NCI-H446 treated with DMSO at 0.1 percent for 48 hours (cell line): ENCODE data around the gene COLEC12.

Experiments
- DNase-seq: peaks from one replicate; lab custom pipeline; 2025; lab: John Stamatoyannopoulos, UW

COLEC12 gene

DNA sequence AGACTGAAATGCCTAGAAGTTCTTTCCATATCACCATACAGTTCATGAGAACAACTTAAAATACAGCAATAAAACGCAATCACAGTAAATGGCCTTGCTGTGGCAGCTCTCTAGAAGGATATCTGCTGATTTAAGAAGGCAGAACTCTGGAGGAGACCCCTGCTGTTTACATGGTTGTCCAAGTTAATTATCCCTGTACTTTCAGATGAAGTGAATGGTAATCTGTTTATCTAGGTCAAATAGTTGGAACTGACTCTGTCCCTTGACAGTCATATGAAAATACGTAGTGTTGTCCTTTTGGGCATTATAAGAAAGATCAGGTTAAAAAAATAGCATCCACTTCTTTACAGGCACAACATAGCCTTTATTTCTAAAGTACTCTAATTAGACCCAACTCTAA is 115.6 kb downstream of the COLEC12 start:
- DNase-seq = no peak

DNA sequence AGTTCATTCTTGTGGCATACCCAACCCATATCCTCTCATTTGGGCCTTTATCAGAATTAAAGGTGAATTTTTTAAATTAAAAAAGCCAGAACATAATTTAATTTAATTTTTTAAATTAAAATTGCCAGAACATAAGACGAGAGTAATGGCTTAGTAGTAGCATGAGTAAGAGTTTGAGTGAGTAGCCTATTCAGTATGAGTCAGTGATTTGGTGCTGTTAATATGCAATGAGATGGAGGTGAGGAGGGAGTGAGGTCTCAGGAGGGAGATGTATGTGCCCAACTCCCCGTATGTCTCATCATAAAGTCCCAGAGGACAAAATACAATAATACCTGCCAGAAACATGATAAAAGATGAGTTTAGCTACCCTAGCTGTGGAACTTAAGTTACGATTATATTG is 117.4 kb downstream of the COLEC12 start:
- no peak for DNase-seq

DNA sequence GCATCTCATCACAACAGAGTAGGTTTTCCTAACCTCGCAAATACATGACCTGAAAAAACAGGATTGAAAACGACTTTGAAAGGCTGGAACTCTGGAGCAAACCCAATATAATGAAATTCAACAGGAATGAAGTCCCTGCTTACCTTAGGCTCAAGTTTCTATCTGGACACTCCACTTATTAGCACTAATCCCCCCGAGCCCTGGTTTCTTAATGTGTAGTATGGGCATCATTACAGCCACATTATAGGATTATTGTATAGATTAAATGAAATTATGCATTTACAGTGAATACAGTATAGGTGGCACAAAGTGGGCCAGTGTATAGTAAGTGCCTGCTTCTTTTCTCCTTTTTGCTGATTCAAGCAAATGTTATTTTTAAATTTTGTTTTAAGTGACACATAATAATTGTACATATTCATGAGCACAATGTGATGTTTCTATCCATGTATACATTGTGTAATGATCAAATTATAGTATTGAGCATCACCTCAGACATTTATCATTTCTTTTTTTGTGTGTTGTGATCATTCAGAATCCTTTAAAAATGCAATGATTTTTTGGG is 118.0 kb downstream of the COLEC12 start:
- DNase-seq = no peak

DNA sequence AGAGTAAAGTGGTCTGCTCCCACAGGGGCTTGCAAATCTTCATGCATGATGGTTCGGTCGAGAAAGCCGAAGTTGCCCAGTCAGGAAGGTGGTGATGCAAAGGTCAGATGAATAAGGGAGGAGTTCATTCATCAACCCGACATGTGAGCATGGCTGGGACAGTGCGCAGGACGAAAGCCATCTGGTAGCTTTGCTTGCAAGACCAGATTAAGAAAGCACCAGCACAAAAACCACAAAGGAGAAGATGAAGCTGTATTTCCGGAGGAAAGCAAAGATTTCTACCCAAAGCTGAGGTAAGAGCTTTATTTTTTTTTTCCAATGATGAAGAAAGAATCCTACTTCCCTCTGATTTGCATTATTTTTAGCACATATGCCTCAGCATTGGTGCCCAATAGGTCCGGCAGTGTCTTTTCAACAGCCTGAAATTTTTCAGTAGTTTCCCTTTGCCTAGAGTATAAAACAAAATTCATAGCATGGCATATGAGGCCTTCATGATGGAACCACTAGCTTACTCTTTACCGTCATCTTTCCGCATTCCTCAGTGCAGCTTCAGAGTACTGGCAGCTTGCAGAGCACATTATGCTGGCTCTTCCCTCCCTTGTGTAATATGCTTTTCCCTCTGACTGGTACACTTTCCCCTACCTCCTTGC is 120.7 kb downstream of the COLEC12 start:
- DNase-seq = no peak

DNA sequence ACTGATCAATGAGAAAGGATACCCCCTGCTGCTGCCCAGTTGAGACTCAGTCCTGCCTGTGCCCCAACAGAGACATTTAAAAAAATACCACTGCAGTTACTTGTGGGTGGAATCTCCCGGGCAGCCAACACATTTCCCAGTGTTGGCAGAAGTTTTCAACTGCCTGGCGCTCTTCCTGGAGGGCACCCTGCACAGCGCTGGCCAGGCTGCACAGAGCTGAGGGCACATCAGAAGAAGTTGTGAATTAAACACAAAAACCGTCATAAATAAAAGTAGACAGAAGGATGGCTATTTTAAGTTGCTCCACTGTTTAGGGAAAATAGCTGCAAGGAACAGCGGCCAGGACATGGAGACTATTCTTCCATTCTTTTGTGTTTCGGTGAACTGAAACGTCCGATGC is 122.4 kb downstream of the COLEC12 start:
- no peak for DNase-seq

DNA sequence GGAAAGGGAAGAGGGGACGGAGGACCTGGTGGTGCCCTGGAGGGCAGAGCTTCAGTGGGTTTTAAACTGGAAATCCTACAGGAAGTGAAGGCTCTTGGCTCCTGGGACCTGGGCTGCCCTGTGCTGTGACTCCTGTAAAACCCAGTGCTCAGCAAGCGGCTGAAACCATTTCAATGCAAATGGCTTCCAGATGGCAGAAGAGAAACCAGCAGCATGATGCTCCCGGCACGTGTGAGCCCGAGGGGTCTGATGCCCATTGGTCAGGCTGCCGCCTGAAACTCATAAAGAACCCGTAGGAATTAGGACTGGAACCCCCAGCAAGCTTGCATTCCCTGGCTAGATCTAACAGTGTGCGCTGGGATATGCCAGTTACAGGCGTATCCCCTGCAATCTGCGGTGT is 123.4 kb downstream of the COLEC12 start:
- no peak for DNase-seq

DNA sequence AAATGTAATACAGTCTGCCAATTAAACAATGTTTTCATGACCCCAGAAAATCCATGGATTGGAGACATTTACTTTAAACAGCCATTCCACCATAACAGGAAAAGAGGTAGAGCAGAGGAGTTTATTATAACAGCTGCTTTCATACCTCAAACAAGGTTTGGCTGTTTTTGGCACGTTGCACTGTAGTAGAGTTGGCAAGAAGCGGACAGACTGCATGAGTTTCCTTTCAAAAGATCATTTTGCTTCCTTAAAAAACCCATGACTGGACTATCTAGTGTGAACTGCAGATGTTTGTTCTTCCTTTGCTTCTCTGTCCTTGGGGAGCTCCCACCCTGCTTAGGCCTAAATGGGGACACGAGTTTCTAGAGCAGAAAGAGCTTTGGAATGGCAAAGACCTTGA is 124.2 kb downstream of the COLEC12 start:
- no peak for DNase-seq

DNA sequence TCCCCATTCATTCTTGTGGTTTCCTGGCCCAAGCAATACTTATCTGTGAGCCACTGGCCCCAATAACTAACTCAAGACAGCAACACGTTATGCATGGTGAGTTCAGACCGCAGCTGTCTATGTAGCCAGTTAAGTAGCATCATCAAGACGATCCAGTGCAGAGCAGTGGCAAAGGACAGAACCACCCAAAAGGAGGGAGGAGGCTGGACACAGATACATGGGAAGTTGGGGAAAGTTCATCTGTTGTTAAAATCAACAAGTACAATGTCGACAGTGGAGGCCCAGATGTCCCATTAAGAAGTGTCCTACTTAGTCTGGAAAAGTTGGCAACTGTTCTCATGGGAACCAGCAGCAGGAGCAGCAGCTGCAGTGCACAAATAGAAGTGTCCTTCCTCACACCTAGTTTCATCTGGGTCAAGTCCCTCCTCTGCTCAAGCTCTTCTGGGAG is 125.8 kb downstream of the COLEC12 start:
- no peak for DNase-seq

DNA sequence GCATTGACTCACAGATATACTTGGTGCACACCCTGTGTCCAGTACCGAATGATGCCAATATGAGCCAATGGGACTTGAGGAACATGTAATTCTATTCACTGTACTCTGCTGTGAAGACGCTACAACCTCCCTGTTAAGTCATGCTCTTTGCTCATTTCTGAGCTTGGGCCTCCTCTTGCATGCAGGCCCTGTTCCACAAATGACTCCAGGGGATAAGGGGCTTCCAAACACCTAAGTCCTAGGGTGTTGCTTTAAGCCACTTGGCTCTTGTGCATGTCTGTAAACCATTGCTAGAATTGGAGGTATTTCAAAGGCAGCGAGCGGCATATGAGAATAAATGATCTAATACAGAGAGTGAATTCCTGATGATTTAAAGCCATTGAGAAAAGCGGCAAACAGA is 126.7 kb downstream of the COLEC12 start:
- DNase-seq = no peak

DNA sequence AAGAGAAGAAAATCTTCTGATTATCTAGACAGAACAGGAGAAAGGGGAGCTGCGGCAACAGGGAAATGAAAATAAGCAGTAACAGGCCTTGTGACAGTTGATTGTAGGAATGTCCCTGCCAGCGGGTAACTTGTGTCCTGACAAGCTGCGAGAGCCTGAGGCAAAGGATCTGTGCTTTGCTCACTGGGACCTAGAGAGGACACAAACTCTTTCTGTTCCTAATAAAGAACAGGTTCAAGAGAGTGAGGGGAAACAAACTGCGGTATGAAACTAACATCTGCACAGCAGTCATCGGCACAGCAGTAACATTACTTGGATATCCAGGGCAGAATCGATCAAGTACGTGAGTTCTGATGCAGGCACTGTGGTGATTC is 128.9 kb downstream of the COLEC12 start:
- DNase-seq = no peak

DNA sequence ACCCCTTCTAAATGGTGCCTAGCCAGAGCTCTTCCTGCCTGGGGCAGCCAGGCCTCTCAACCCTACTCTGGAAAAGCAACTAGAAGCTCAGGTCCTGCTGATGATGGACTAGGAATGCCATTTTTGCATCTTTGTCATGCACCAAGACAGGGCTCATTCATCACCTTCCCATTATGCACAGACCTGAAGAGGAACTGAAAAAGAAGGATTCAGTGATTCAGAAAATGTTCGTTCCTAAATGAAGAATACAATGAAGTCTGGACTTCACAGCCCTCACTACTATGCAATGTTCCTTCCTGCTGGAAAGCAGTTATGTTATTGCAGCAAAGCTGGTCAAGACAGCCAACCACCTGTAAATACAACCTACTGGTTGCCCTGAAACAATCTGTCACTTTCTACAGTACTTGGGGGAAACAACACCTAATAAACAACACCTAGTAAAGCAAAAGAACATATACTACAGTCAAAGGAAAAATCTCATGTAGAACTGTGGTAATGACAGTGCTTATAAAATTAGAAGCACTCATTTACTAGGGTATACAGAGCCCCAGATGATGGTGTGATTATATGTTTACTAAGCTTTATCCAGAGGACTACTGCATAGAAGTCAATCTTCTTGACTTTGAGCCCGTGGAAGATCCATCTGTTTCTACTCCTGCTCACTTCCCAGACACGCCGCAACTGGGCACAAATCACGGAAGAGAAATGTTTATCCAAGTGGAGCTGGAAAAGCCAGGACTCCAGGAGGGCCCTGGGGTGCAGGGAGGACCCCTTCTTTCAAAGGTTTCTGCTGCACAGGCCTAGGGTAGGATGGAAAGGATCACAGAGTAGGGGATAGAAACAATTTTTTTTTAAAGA is 129.5 kb downstream of the COLEC12 start:
- DNase-seq = no peak

DNA sequence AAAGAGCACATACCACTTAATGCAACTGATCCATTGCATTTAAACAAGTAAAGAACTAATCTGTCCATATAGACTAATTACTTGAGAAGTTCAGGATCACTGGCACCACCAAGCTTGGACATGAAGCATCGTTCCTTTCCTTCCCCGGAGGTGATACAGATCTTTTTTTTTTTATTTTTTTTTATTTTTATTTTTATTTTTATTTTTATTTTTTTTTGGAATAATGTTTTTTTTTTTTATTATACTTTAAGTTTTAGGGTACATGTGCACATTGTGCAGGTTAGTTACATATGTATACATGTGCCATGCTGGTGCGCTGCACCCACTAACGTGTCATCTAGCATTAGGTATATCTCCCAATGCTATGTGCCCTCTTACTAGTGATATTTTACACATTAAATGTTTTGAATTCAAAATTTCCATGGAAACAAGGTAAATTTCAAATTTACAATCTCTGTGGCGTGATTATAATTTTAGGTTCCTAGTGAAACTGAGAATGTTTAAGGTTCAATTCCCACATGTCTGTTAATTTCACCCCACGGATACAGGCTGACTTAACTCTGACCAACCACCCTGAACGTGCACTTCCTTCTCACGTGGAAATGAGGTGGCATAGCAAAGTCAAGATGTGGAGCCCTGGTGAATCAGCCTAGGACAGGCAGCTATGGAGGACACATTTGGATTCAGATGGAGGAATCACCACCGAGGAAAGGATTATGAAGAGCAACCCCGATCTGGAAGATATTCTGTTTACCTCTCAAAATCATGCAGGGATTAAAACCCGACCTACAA is 131.1 kb downstream of the COLEC12 start:
- no peak for DNase-seq

DNA sequence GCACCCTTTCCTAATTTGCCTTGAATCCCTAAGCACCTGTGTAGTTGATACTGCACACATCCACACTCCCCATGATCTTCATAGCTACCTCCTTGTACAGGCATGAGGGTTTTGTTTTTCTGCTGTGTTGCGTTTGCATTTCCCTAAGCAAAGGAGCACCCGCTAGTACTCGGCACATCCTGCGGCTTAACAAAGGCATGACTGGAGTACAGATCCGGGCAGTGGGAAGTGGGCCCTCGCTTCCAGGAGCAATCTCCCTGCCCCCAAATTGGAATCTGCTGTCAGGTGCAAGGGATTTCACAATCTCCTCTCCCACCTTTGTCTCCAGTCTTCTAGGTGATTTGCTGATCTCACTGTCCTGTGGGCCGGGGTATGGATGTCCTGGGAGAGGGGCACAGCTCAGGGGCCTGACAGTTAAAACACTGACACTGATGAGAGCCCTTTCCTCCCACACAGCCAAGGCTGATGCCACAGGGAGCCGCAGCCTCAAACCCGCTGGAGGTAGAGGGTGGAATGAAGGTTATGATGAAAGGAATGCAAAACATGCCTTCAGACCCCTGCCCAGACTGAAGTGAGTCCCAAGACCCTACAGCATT is 133.9 kb downstream of the COLEC12 start:
- DNase-seq = no peak

DNA sequence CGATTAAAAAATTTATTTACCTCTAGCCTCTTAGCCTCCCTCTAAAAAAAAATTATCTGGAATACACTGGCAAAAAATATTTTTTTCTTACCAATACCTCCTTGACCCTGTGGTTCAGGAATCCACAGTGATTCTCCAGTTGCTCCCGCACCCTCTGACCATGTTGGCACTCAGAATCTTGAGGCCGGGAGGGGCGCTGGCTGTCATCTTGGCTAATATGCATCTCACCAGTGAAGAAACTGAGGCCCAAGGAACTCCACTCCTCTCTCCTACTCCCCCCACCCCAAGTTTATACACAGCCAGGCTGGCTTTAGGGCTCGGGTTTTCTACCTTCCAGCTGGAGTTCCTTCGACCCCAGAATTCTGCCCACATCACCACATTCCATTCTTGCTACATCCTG is 134.8 kb downstream of the COLEC12 start:
- DNase-seq = no peak

DNA sequence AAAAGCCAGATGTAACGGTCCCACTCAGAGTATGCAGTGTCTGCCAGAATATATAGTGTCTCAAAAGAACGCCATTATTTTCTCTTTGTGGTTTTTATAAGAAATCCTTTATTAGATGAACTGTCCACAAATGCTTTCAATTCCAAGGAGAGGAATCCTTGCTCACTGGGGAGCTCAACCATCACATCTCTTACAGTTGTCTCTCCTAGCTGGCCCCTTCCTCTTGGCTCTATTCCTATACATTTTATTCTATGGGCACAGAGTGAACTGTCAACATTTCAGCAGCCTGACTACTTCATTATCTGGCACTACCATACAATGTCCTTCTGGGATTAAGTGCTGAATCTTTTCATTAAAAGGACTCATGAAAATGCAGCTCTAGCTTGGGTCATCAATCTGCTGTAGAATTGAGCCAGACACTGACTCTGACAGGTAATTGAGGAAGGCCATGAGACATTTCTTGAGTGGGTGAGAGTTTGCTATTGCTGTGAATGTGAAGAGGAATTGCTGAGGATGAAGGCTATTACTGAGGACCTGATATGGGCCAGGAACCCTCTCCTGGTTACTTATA is 136.2 kb downstream of the COLEC12 start:
- no peak for DNase-seq

DNA sequence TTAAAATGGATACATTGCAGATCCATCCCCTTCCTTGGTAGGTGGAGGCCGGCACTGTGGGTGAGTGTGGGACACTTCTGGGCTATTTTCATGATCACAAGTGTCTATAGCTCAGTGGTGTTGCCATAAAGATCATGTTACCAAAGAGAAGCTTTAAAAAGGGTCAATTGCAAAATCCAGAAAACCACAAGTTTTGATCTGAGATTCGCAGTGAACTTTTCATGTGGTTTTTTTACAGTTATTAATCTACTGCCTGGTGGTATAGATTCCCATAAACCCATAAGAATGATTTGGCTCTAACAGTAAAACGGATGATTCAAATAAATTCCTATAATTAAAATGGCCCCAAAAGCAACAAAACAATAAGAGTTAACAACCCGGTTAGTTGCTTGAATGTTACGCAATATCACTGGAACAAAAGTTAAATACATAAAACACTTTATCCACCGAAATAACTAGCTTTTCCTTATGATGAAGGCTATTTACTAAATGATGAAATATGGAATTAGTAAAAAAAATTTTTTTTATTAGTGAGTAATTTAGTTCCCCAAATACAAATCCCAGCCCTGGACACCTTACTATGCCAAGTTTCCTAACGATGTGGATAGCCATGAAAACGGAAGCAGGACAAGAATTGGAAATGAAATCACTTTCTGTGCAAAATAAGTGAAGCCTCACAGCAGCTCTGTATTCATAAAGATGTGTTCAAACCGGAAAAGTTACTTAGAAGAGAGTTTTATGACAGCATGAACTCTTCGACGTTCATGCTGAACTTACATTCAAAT is 137.0 kb downstream of the COLEC12 start:
- no peak for DNase-seq

DNA sequence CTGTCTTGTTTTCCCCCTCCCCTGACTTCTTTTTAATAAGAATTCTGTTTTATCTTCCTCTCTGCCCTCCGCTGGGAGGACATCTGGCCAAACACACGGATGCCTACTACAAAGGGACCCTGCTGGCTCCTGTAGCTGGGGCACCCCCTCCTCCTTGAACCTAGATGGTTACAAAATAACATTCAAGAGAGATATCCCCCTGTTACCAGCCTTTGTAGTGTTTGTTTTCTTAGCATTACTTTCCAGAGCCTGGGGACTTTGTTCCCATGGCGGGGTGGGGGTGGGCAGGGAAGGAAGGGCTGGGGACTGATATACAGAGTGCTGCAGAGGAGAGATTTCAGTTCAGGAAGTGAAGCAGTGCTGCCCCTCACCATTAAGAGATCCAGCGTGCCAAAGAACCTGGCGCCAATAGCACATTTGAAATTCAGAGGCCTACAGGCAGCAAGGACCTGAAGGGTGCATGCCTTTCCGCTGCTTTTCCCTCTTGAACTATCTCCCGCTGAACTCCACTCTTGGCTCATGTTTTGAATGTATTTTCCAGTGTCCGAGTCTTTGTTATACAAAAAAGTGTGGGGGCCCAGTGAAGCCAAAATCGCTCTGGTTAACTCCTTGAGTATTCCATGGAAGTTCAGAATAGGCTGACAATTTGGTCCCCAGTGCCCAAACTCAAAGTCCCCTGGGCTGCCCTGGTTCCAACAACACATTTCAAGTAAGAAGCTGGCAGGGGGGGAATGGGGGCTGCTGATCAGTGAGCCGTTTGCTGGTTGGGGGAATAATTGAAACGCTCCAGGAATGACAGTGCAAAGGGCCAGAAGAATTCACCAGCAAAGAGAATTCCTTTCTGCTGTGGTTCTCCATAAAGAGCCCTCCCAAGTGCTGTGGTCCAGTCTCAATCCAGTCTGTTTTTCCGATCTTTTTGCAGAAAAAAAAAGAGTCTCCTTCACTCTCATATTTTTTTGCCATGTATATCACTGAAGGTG is 137.9 kb downstream of the COLEC12 start:
- DNase-seq = no peak

DNA sequence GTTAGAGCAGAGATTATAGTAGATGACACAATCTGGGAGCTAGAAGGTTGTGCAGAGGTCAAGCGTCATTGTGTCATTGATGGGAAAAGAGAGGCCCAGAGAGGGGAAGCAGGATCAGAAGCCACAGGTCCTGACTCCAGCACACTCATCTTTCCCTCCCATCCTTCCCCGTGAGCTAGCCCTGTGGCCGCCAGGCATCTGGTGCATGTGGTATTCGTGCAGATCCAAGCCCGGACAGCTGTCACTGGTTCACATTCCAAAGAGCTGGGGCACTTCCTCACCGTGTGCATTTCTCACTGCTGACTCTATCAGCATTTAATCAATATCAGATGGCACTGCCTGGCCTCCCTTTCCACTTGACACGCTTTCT is 138.6 kb downstream of the COLEC12 start:
- DNase-seq = no peak

DNA sequence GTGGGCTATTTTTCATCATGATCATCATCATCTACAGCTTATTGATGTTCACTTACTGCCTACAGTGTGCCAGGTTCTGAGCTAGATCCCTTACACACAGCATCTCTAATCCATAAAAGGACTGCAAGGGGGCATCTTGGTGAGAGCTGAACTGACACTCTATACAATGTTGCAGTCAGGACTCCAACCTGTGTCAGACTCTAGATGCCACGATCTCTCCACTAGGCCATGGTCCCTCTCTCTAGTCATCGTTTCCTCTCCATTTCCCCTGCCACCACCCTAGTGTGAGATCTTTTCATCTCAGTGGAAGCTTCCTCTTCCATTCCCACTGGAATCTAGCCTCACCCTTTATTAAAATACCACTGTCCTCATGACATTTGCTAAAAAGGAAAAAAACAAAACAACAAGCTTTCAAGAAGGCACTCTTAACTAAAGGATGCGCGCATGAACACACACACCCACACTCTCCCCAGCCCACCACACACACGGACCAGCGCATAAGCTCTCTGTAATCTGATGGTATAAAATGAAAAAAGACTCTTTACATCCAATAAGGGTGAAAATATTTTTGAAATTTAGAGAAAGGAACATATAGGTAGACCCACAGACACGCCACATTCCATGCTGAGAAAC is 139.3 kb downstream of the COLEC12 start:
- no peak for DNase-seq
